OCI-LY7 (cell line): Measurements from ENCODE around the gene SLC2A3. TPM values are rescaled to one million over a fixed set of nuclear protein-coding genes. Genes with fewer than 3 reads are reported as not detected.
"Not testable (repeated sequence)": the region's sequence is repeated elsewhere in the genome, so short reads cannot be mapped to it uniquely, and the experiment has no call there.

Experiments used
- BruUV-seq: library from RNA; stranded (reverse); fragments of 400-500 nt; replicated peaks from 2 replicates; lab custom pipeline; 2021; lab: Mats Ljungman, UMichigan
- CTCF ChIA-PET: fragments of 300-600 bp; sonication (Branson Sonifier 250); formaldehyde crosslinking; loops from one replicate; lab custom pipeline; 2022; ENCODE audit warnings: antibody characterized with exemption; ENCODE audit not compliant: unreplicated experiment; lab: Charles Lee
- POLR2A ChIA-PET: fragments of 300-600 bp; sonication (Branson Sonifier 250); formaldehyde crosslinking; loops from one replicate; lab custom pipeline; 2022; ENCODE audit warnings: antibody characterized with exemption; lab: Charles Lee
- DNase-seq: peaks from one replicate; pipeline ENCODE4 v3.0.0-alpha.2; 2015; ENCODE audit warnings: low spot score
- H2AFZ ChIP-seq: fragments of 200-600 bp; sonication (generic), shearing (Covaris generic); 2 replicates; pipeline ENCODE4 v1.6.1; 2014; ENCODE audit warnings: mild to moderate bottlenecking, antibody characterized with exemption, low read length, moderate library complexity
- H3K27ac ChIP-seq: fragments of 200-600 bp; sonication (generic); 2 replicates; pipeline ENCODE4 v1.5.1; 2014; ENCODE audit warnings: mixed run types, low read depth, mild to moderate bottlenecking, moderate library complexity, low read length, inconsistent platforms; ENCODE audit not compliant: poor library complexity, severe bottlenecking
- H3K36me3 ChIP-seq: fragments of 200-600 bp; sonication (generic); 2 replicates; pipeline ENCODE4 v1.6.1; 2014; ENCODE audit warnings: mild to moderate bottlenecking, antibody characterized with exemption, low read length, moderate library complexity, mixed read lengths; ENCODE audit not compliant: insufficient read depth
- H3K4me1 ChIP-seq: fragments of 200-600 bp; sonication (generic); 2 replicates; pipeline ENCODE4 v1.5.1; 2014; ENCODE audit warnings: mild to moderate bottlenecking, low read length; ENCODE audit not compliant: insufficient read depth, poor library complexity, severe bottlenecking
- H3K4me2 ChIP-seq: fragments of 200-600 bp; sonication (generic); 2 replicates; pipeline ENCODE4 v1.6.1; 2014; ENCODE audit warnings: mild to moderate bottlenecking, low read length
- H3K4me3 ChIP-seq: fragments of 200-600 bp; sonication (generic); 2 replicates; pipeline ENCODE4 v1.5.1; 2014; ENCODE audit warnings: mild to moderate bottlenecking, low read depth, low read length; ENCODE audit not compliant: poor library complexity, severe bottlenecking
- H3K79me2 ChIP-seq: fragments of 200-600 bp; sonication (generic); 2 replicates; pipeline ENCODE4 v1.6.1; 2016; ENCODE audit warnings: low read depth, mild to moderate bottlenecking, low read length, moderate library complexity, mixed read lengths; ENCODE audit not compliant: insufficient read depth
- H3K9me2 ChIP-seq: fragments of 200-600 bp; sonication (generic); 2 replicates; pipeline ENCODE4 v1.6.1; 2016; ENCODE audit warnings: mild to moderate bottlenecking, low read length, mixed read lengths; ENCODE audit not compliant: insufficient read depth
- H3K9me3 ChIP-seq: fragments of 200-600 bp; sonication (generic); 2 replicates; pipeline ENCODE4 v1.6.1; 2014; ENCODE audit warnings: mild to moderate bottlenecking, mixed run types, low read length, mixed read lengths
- H4K20me1 ChIP-seq: fragments of 200-600 bp; sonication (generic); 2 replicates; pipeline ENCODE4 v1.6.1; 2014; ENCODE audit warnings: mild to moderate bottlenecking, antibody characterized with exemption, low read length, moderate library complexity, mixed read lengths; ENCODE audit not compliant: insufficient read depth
- CTCF ChIP-seq: fragments of 200-600 bp; sonication (generic); conservative IDR thresholded peaks from 2 replicates; pipeline ENCODE4 v1.5.1; 2014; ENCODE audit warnings: mild to moderate bottlenecking, antibody characterized with exemption, low read length, moderate library complexity, mixed read lengths
- EZH2phosphoT487 ChIP-seq: fragments of 200-600 bp; sonication (generic); IDR thresholded peaks from 2 replicates; pipeline ENCODE4 v1.6.1; 2018; ENCODE audit warnings: low read depth, borderline replicate concordance, mild to moderate bottlenecking, mixed run types, antibody characterized with exemption, low read length, moderate library complexity, mixed read lengths
- intact Hi-C: fragments of 100-400 bp; cut with micrococcal nuclease; formaldehyde crosslinking; loops from one replicate; pipeline ENCODE4 v1.10.0; 2022; ENCODE audit not compliant: unreplicated experiment
- total RNA-seq, 2 experiments: library from RNA; depleted of rRNA in 1 of 2; stranded (reverse); fragments of >200 nt in 1 of 2; shearing (Covaris generic) in 1 of 2; gene quantifications; 2 replicates each; pipeline ENCODE4 v1.2.3, GENCODE V29; 2014 to 2022

Gene SLC2A3
- total RNA-seq, 2 experiments from 2014 or later: 3.9 to 17.9 TPM

- ChIA-PET CTCF (no interaction called here), POLR2A (interaction anchor here (0.9 kb wide), 1 partner anchor 9 kb away, joined by 3 read pairs; no protein-coding TSS in a partner anchor)
- DNase-seq: no peak
- TF ChIP-seq CTCF: no peak
- TF ChIP-seq EZH2phosphoT487: no peak
- no peaks in the 10 kb centered on the region for H4K20me1 ChIP-seq
- no peaks in the 10 kb centered on the region for H3K4me1 ChIP-seq
- H2AFZ ChIP-seq: no peak overlapping the region
- no peaks in the 10 kb centered on the region for H3K79me2 ChIP-seq
- intact Hi-C loops: no loop called here
- BruUV-seq: no TSS peak
- H3K36me3 ChIP-seq: peaks cover 42% of the 10 kb centered on the region
- H3K9me3 ChIP-seq: no peaks in the 10 kb centered on the region
- H3K4me2 ChIP-seq: no peak overlapping the region
- H3K4me3 ChIP-seq: no peak overlapping the region
- H3K27ac ChIP-seq: no peak overlapping the region
- no peaks in the 10 kb centered on the region for H3K9me2 ChIP-seq
These were observed 12.4 kb downstream of the SLC2A3 start for GRCh38 chr12:7923241-7924236.

DNA sequence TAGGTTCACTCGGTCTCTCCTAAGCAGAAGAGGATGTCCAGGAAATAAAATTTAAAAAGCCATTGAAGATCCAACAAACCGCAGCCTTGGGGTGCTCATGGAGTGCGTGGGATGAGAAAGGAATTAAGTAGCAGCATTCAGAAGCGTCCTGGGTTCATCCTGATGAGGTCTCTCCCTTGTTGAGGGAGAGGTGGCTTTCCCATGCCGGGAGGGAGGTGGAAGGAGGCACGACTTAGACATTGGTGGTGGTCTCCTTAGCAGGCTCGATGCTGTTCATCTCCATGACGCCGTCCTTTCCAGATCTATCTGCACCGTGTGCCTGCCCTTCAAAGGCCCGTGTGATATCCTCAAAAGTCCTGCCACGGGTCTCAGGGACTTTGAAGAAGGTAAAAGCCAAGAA, 14.8 kb downstream of the SLC2A3 start:
- H3K9me2 ChIP-seq, H3K79me2 ChIP-seq, H2AFZ ChIP-seq, BruUV-seq, H3K4me3 ChIP-seq, intact Hi-C loops, DNase-seq, H3K27ac ChIP-seq, H3K4me1 ChIP-seq, H3K4me2 ChIP-seq, H4K20me1 ChIP-seq, H3K9me3 ChIP-seq, CTCF ChIA-PET: not testable (repeated sequence)
- POLR2A ChIA-PET: interaction anchor here (1.0 kb wide), 1 partner anchor 39 kb away, joined by 3 read pairs; no protein-coding TSS in a partner anchor
- H3K36me3 ChIP-seq: peaks cover 31% of the 10 kb centered on the region; the same call in 1 of the 2 replicates

- H3K79me2 ChIP-seq, BruUV-seq: not testable (repeated sequence)
These were observed 17.8 kb downstream of the SLC2A3 start for GRCh38 chr12:7918268-7918590.

More at GRCh38 chr12:7918268-7918590, 17.8 kb downstream of the SLC2A3 start:
- H3K36me3 ChIP-seq: peaks cover 21% of the 10 kb centered on the region; the same call in 1 of the 2 replicates
- H3K9me2 ChIP-seq, H3K4me1 ChIP-seq, H3K27ac ChIP-seq, DNase-seq, H3K4me2 ChIP-seq, H4K20me1 ChIP-seq, H3K9me3 ChIP-seq, H2AFZ ChIP-seq, CTCF ChIA-PET, H3K4me3 ChIP-seq, intact Hi-C loops: not testable (repeated sequence)
- POLR2A ChIA-PET: interaction anchor here (0.6 kb wide), 2 partner anchors 42 to 91 kb away, joined by 4 to 5 read pairs; no protein-coding TSS in a partner anchor
